ENCODE results near the gene MTCH2.

GRCh38 chr11:47620836-47621378, 21.5 kb downstream of the MTCH2 start:
- TF ChIP-seq CTCF (optimal IDR thresholded peaks at IDR 0.05 in 1 of 3, IDR thresholded peaks at IDR 0.05 in 1 of 3, conservative IDR thresholded peaks at IDR 0.05 in 1 of 3; ENCODE audit: extremely low read depth in 1 of 3, insufficient read depth in 2 of 3, low read length in 3 of 3), result no peak
- no peak for TF ChIP-seq EZH2 (IDR thresholded peaks at IDR 0.05; ENCODE audit: low read length)

Data from keratinocyte (primary cell).